Keratinocyte (primary cell): Measurements from ENCODE around the gene CLEC18A. TPM values are rescaled to one million over a fixed set of nuclear protein-coding genes. Genes with fewer than 3 reads are reported as not detected.

Source experiments
- DNase-seq: peaks from one replicate; pipeline ENCODE4 v3.0.0-alpha.2; 2011; ENCODE audit warnings: low read depth, missing footprints, low spot score
- FAIRE-seq: peaks from 2 replicates; lab custom pipeline; 2011; peaks lifted over from hg19 to GRCh38; lab: Jason Lieb, UNC
- H2AFZ ChIP-seq: 2 replicates; pipeline ENCODE4 v1.6.0; 2012; ENCODE audit warnings: low read length, control low read depth, inconsistent platforms; ENCODE audit not compliant: control insufficient read depth
- H3K27ac ChIP-seq: 2 replicates; pipeline ENCODE4 v1.5.1; 2011; ENCODE audit warnings: low read length; ENCODE audit not compliant: control insufficient read depth, insufficient read depth
- H3K27me3 ChIP-seq: 3 replicates; pipeline ENCODE4 v1.6.0; 2011; ENCODE audit warnings: low read length; ENCODE audit not compliant: control insufficient read depth, insufficient read depth; ENCODE audit errors: extremely low read depth
- H3K36me3 ChIP-seq, 2 experiments: 2 replicates in 1 of 2; 3 replicates in 1 of 2; pipeline ENCODE4 v1.5.1; 2011; ENCODE audit warnings: low read length in 2 of 2, mild to moderate bottlenecking in 1 of 2; ENCODE audit not compliant: control insufficient read depth in 2 of 2, insufficient read depth in 2 of 2; ENCODE audit errors: extremely low read depth in 1 of 2
- H3K4me1 ChIP-seq: 3 replicates; pipeline ENCODE4 v1.5.1; 2011; ENCODE audit warnings: low read length; ENCODE audit not compliant: control insufficient read depth, insufficient read depth; ENCODE audit errors: extremely low read depth
- H3K4me2 ChIP-seq: 3 replicates; pipeline ENCODE4 v1.6.0; 2011; ENCODE audit warnings: low read depth, low read length; ENCODE audit not compliant: control insufficient read depth, insufficient read depth; ENCODE audit errors: extremely low read depth
- H3K4me3 ChIP-seq, 3 experiments: fragments of 200-600 bp in 1 of 3; sonication (generic) in 1 of 3; 2 replicates in 2 of 3; 3 replicates in 1 of 3; pipeline ENCODE4 v1.5.1; 2011 to 2016; ENCODE audit warnings: low read length in 3 of 3, mild to moderate bottlenecking in 3 of 3, control low read depth in 2 of 3, inconsistent platforms in 1 of 3, low read depth in 1 of 3, mixed read lengths in 1 of 3, mixed run types in 1 of 3, moderate library complexity in 1 of 3; ENCODE audit not compliant: control insufficient read depth in 2 of 3, insufficient read depth in 2 of 3; ENCODE audit errors: extremely low read depth in 1 of 3
- H3K79me2 ChIP-seq: 2 replicates; pipeline ENCODE4 v1.6.0; 2012; ENCODE audit warnings: low read length; ENCODE audit not compliant: control insufficient read depth, insufficient read depth
- H3K9ac ChIP-seq: 3 replicates; pipeline ENCODE4 v1.6.0; 2011; ENCODE audit warnings: low read length; ENCODE audit not compliant: control insufficient read depth, insufficient read depth; ENCODE audit errors: extremely low read depth
- H3K9me1 ChIP-seq: 3 replicates; pipeline ENCODE4 v1.6.0; 2011; ENCODE audit warnings: low read length; ENCODE audit not compliant: control insufficient read depth, insufficient read depth; ENCODE audit errors: extremely low read depth
- H3K9me3 ChIP-seq: 2 replicates; pipeline ENCODE4 v1.5.1; 2012; ENCODE audit warnings: low read depth, low read length; ENCODE audit not compliant: control insufficient read depth
- H4K20me1 ChIP-seq: 3 replicates; pipeline ENCODE4 v1.6.0; 2011; ENCODE audit warnings: low read length; ENCODE audit not compliant: control insufficient read depth, insufficient read depth; ENCODE audit errors: extremely low read depth
- EZH2 ChIP-seq: IDR thresholded peaks from one replicate; pipeline ENCODE4 v1.6.1; 2012; ENCODE audit warnings: inconsistent platforms, mild to moderate bottlenecking, low read length, moderate library complexity
- dilution Hi-C: fragments of 300-500 bp; cut with MboI; formaldehyde crosslinking; loops from one replicate; pipeline ENCODE4 v1.7.0; 2020; ENCODE audit warnings: low sequenced_read_pairs; ENCODE audit not compliant: extremely low pct_ligation_motif_present
- polyA plus RNA-seq, 5 experiments: library from polyadenylated mRNA; depleted of rRNA in 3 of 5; stranded (reverse) in 3 of 5; stranded (forward) in 1 of 5; unstranded in 1 of 5; fragments of >200 nt; gene quantifications; 1 replicate in 1 of 5; 2 replicates in 3 of 5; 3 replicates in 1 of 5; pipeline versions ENCODE4 v1.2.1 to v1.2.3, GENCODE V29; 2011 to 2012; ENCODE audit warnings: missing spikeins in 2 of 5, low read depth in 1 of 5, low replicate concordance in 1 of 5
- TF ChIP-seq, protein P1 (sequence below), 3 experiments: IDR thresholded peaks in 1 of 3; conservative IDR thresholded peaks in 1 of 3; optimal IDR thresholded peaks in 1 of 3; 2 replicates in 2 of 3; 3 replicates in 1 of 3; pipeline versions ENCODE3 to v1.5.1; 2011; ENCODE audit warnings: low read length in 3 of 3, mild to moderate bottlenecking in 3 of 3, moderate library complexity in 2 of 3, control low read depth in 1 of 3, inconsistent platforms in 1 of 3; ENCODE audit not compliant: insufficient read depth in 2 of 3; ENCODE audit errors: extremely low read depth in 1 of 3

Gene CLEC18A
- polyA plus RNA-seq, 1 donor (not counting 4 experiments of a cell fraction or from before 2014, with no cell fraction given) = 0.14 TPM

GRCh38 chr16:69926241-69926640, 24.9 kb upstream of the CLEC18A start:
- Histone ChIP-seq H3K4me2 (no peak overlapping the region), H3K9me1 (no peaks in the 10 kb centered on the region), H3K9me3 (no peaks in the 10 kb centered on the region), H3K27me3 (no peaks in the 10 kb centered on the region), H2AFZ (no peak overlapping the region), H3K9ac (no peak overlapping the region), H3K36me3 (peaks cover 2 to 9% of the 10 kb centered on the region in 2 experiments), H3K4me1 (no peaks in the 10 kb centered on the region), H3K79me2 (no peaks in the 10 kb centered on the region), H4K20me1 (peaks cover 3% of the 10 kb centered on the region), H3K4me3 (no peak overlapping the region), H3K27ac (no peak overlapping the region)
- no peak for FAIRE-seq
- TF ChIP-seq, protein P1, sequence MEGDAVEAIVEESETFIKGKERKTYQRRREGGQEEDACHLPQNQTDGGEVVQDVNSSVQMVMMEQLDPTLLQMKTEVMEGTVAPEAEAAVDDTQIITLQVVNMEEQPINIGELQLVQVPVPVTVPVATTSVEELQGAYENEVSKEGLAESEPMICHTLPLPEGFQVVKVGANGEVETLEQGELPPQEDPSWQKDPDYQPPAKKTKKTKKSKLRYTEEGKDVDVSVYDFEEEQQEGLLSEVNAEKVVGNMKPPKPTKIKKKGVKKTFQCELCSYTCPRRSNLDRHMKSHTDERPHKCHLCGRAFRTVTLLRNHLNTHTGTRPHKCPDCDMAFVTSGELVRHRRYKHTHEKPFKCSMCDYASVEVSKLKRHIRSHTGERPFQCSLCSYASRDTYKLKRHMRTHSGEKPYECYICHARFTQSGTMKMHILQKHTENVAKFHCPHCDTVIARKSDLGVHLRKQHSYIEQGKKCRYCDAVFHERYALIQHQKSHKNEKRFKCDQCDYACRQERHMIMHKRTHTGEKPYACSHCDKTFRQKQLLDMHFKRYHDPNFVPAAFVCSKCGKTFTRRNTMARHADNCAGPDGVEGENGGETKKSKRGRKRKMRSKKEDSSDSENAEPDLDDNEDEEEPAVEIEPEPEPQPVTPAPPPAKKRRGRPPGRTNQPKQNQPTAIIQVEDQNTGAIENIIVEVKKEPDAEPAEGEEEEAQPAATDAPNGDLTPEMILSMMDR (optimal IDR thresholded peaks at IDR 0.05 in 1 of 3, IDR thresholded peaks at IDR 0.05 in 1 of 3, conservative IDR thresholded peaks at IDR 0.05 in 1 of 3; ENCODE audit: extremely low read depth in 1 of 3, insufficient read depth in 2 of 3, low read length in 3 of 3) = no peak
- TF ChIP-seq EZH2 = no peak
- no peak for DNase-seq
- dilution Hi-C loops = no loop called here

DNA sequence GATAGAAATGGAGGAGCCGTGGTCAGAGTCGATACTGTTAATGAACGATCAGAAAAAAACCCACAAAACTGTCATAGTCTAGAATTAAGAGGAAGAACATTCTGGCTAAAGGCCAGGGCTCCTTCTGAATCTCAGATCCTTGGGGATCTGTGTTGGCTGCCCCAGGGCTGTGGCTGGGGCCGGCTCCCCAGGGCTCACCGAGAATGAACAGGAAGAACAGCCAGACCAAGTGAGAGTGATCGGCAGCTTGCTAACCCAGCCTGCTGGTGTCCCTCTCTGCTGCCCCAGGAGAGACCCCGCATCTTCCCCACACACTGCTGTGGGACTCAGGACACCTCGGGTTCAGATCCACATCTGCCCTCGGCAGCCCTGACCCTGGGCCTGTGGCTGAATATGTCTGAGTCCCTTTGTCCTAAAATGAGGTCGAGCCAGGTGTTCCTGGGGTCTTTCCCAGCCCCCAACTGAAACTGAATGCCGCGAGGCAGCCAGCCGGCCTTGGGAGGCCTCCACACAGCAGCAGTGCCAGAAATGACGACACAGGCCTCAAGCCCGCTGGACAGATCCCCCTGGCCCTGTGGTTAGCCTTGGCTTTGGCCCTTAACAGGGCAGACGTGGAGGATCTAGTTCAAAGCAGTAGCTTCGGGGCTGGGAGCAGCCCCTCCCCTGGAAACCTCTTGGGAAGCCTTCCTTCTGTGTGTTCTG, 23.9 kb upstream of the CLEC18A start:
- dilution Hi-C loops = no loop called here
- Histone ChIP-seq H3K9ac (no peak overlapping the region), H3K4me3 (no peak overlapping the region)

More for the DNA sequence above, 23.9 kb upstream of the CLEC18A start:
- H3K9me3 ChIP-seq = no peaks in the 10 kb centered on the region
- DNase-seq = no peak
- H2AFZ ChIP-seq = no peak overlapping the region
- no peaks in the 10 kb centered on the region for H3K4me1 ChIP-seq
- no peak overlapping the region for H3K4me2 ChIP-seq
- no peaks in the 10 kb centered on the region for H3K27me3 ChIP-seq
- no peak for FAIRE-seq
- peaks cover 3% of the 10 kb centered on the region for H4K20me1 ChIP-seq
- no peaks in the 10 kb centered on the region for H3K9me1 ChIP-seq
- peaks cover 4 to 9% of the 10 kb centered on the region in 2 experiments for H3K36me3 ChIP-seq
- no peak overlapping the region for H3K27ac ChIP-seq
- no peaks in the 10 kb centered on the region for H3K79me2 ChIP-seq
- TF ChIP-seq EZH2 = no peak
- TF ChIP-seq, protein P1 (optimal IDR thresholded peaks at IDR 0.05 in 1 of 3, IDR thresholded peaks at IDR 0.05 in 1 of 3, conservative IDR thresholded peaks at IDR 0.05 in 1 of 3; ENCODE audit: extremely low read depth in 1 of 3, insufficient read depth in 2 of 3, low read length in 3 of 3) = no peak
